Posterior vena cava (tissue), 2 donors: ENCODE results near the gene KIF1A. TPM values are rescaled to one million over a fixed set of nuclear protein-coding genes. Genes with fewer than 3 reads are reported as not detected.
"Not testable (repeated sequence)": the region's sequence is repeated elsewhere in the genome, so short reads cannot be mapped to it uniquely, and the experiment has no call there.

Experiments
- DNase-seq: peaks from one replicate; pipeline ENCODE4 v3.0.0-alpha.2; 2020; ENCODE audit warnings: low spot score
- intact Hi-C, 2 donors: fragments of 100-400 bp; cut with DNase I; formaldehyde crosslinking; loops; one replicate each; pipeline versions ENCODE4 v1.14.1 to v1.14.2; 2022 to 2023
- total RNA-seq, 2 donors: library from RNA; stranded (reverse); fragmentation: NEBNext Ultra II Directional; extraction: Animal tissue kit (Norgen Biotek cat#: 25700); gene quantifications; one replicate each; pipeline ENCODE4 v1.2.1, GENCODE V29; 2021
- donor health status: DM: yes; HTN: yes; CAD: no.
- donor health status: DM: yes; HTN: yes; CAD: no.

KIF1A gene
- total RNA-seq, 2 donors from 2014 or later: 0.37 to 0.57 TPM

- intact Hi-C loops: no loop called here
- DNase-seq: peak; percentile 77
Observed at GRCh38 chr2:240789501-240790369, 30.3 kb downstream of the KIF1A start.

DNA sequence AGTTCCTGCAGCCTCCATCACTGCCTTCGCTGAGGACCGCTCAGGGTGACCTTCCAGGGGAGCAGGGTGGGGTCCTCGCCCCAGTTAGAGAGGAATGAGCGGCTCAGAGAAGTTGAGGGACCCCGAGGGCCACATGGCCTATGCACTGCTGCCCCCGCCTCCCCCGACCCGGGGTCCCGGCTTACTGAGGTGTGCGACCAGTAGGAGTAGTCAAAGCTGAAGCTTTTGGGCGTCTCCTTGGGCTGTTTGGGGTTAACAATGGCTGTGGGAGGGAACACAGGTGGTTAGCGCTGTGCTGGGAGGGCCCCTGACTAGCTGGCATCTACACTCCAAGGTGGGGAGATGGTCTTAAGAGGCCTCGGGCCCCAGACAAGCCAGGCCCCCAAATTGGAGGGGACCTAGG is 31.0 kb downstream of the KIF1A start:
- intact Hi-C loops: no loop called here
- peak; percentile 63 for DNase-seq

DNA sequence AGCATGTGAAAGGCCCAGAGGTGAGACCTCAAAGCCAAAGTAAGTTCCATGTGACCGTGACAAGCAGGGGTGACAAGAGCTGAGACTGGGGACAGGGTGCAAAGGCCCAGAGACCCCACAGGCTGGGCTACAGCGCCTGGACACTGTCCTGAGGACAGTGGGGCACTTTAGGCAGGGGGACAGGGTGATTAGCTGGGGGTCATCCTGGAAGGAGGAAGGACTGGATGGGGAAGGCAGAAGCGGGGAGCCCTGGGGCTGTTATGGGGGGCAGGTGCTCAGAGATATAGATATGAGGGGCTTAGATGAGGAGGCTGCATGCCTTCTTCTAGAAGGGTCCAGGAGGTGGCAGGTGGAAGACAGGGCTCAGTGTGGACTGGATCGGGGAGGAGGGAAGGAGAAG is 31.5 kb downstream of the KIF1A start:
- intact Hi-C loops: no loop called here
- peak; percentile 59 for DNase-seq

- intact Hi-C loops: no loop called here
- peak; percentile 62 for DNase-seq
Observed at GRCh38 chr2:240787521-240788472, 32.2 kb downstream of the KIF1A start.

DNA sequence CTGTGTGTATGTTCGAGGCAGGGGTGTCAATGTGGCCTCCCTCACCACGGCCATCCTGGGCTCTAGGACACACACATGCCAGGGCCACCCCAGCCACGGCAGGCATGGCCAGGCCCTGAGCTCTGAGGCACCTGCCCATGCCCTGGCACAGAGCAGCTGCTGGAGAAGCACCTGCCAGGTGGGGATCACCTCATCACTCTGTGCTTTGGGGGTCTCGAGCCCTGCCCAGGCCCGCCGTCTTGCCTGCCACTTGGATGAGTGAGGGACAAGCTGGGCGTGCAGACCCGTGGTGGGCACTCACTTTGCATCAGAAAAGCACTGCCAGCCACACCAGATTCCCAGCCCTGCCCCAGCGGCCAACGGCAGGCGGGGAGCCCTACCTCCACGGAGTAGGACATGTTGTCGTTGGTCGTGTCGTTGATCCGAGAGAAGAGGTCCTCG is 33.1 kb downstream of the KIF1A start:
- intact Hi-C loops: no loop called here
- DNase-seq: peak; percentile 66

DNA sequence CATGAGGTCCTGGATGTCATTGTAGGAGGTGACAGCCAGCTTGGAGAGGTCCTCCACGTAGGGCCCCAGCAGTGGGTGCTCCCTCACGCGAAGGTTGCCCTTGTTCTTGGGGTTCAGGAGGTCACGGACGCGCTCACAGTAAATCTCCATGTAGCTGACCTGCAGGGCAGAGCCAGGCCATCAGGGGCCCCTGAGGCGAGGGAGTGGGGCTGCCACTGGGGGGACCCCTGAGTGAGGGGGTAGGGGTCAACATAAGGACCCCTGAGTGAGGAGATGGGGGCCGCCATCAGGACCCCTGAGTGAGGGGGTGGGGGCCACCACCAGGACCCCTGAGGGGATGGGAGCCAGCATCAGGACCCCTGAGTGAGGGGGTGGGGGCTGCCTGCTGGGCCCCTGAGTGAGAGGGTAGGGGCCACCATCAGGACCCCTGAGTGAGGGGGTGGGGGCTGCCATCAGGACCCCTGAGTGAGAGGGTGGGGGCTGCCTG is 33.6 kb downstream of the KIF1A start:
- intact Hi-C loops: no loop called here
- DNase-seq: peak; percentile 73

DNA sequence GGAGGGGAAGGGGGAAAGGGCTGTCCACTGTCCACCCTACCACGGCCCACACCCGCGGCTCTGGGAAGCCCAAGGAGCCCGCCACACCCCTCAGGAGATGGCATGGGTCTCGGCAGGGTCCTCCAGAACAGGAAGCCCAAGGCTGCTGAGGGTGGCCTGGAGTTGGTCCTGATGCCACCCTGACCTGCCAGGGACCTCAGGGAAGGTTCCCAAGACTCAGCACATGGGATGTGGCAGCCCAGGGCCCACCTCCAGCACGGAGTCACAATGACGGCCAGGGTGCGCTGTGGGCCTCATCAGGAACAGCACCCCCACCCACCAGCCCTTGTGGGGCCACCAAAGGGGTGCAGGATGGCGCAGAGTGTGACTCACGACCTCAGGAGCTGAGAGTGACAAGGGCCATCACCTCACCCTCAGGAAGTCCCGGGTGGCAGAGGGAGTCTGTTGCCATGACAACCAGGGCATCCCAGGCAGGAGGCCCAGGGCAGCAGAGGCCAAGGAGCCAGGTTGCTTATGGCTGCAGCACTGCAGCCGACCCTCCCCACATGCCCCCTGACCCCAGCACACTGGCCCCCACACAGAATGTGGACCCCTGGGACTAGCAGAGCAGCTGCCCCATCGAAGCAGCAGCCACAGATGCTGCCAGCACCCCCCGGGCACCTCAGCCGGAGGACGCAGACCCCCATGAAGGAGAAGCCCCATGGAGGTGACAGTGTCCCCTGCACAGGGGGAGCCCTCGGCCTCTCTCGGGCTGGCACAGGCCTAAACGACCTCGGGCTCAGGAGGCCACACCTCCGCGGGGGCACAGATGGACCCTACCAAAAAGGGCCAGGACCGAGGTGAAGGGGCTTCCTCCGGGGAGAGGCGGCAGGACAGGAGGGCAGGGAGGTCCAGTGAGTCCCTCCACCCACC is 34.3 kb downstream of the KIF1A start:
- peak; percentile 72 for DNase-seq
- intact Hi-C loops: no loop called here

GRCh38 chr2:240784629-240785423 is 35.2 kb downstream of the KIF1A start:
- DNase-seq: peak; percentile 78
- intact Hi-C loops: no loop called here

- DNase-seq: peak; percentile 73
- intact Hi-C loops: no loop called here
Observed at GRCh38 chr2:240783819-240784621, 36.0 kb downstream of the KIF1A start.

GRCh38 chr2:240782886-240783818 is 36.9 kb downstream of the KIF1A start:
- intact Hi-C loops: no loop called here
- DNase-seq: peak; percentile 76

DNA sequence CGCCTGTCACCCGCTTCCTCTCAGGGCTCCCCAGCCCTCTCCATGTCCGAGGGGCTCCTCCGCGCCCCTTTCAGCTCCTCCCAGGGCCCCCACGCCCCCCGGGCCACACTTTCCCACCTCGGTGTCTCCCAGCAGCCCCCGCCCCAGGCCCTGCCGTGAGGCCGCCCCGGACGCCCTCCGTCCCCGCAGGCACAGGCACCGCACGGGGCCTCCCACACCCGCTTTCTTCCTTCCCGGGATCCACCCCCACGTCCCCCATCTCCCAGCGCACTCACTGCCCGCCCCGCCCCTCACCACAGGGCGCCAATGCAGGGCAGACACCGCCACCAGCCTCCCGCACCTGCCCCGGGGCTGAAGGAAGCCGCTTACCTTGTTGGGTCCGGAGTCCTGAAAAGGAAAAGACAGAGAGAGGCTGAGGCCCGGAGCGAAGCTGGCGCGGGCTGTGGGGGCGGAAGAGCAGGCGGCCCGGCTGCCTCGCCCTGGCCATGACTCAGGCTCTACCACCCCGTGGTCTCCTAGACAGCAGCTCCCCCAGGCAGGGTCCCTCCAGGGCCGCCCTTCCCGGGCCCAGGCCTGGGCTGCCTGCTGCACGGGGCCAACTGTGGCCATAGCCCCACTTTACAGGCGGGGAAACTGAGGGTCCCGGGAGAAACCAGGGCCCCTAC is 37.7 kb downstream of the KIF1A start:
- DNase-seq: peak; percentile 79
- intact Hi-C loops: no loop called here

GRCh38 chr2:240781471-240782220 is 38.4 kb downstream of the KIF1A start:
- intact Hi-C loops: no loop called here
- DNase-seq: no peak

- intact Hi-C loops: no loop called here
- no peak for DNase-seq
Observed at GRCh38 chr2:240780023-240780700, 39.9 kb downstream of the KIF1A start.

DNA sequence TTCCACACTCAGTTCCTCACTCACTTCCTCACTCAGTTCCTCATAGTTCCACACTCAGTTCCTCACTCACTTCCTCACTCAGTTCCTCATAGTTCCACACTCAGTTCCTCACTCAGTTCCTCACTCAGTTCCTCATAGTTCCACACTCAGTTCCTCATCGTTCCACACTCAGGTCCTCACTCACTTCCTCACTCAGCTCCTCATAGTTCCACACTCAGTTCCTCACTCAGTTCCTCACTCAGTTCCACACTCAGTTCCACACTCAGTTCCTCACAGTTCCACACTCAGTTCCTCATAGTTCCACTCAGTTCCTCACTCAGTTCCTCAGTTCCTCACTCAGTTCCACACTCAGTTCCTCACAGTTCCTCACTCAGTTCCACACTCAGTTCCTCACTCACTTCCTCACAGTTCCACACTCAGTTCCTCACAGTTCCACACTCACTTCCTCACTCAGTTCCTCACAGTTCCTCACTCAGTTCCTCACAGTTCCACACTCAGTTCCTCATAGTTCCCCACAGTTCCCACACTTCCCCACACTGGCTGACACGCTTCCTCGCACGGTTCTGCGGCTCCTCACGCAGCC is 40.7 kb downstream of the KIF1A start:
- DNase-seq, intact Hi-C loops: not testable (repeated sequence)
